Activated B cell treated with CpG ODN at 0.5 μM for 24 hours (primary cell): Measurements from ENCODE around the gene RAB11FIP4. TPM values are rescaled to one million over a fixed set of nuclear protein-coding genes. Genes with fewer than 3 reads are reported as not detected.

Experiments
- ATAC-seq: fragments of 200-7000 bp; cut with Tn5 transposase; one replicate; pipeline ENCODE4 v1.10.0; 2021; ENCODE audit warnings: low read depth, mild to moderate bottlenecking, moderate library complexity
- CTCF ChIA-PET: fragments of 350-600 bp; sonication (Branson Sonifier 250); formaldehyde crosslinking; loops from one replicate; lab custom pipeline; 2021; ENCODE audit warnings: antibody characterized with exemption; lab: Charles Lee
- POLR2A ChIA-PET: fragments of 350-600 bp; sonication (Branson Sonifier 250); formaldehyde crosslinking; loops from one replicate; lab custom pipeline; 2021; ENCODE audit warnings: antibody characterized with exemption; lab: Charles Lee
- DNase-seq: peaks from one replicate; pipeline ENCODE4 v3.0.0; 2022
- H3K27ac Mint-ChIP-seq: one replicate; pipeline ENCODE4 v1.8.0; 2020; ENCODE audit warnings: mixed read lengths
- H3K27me3 Mint-ChIP-seq: one replicate; pipeline ENCODE4 v1.8.0; 2021; ENCODE audit warnings: mixed read lengths
- H3K36me3 Mint-ChIP-seq: one replicate; pipeline ENCODE4 v1.8.0; 2021; ENCODE audit warnings: low read depth, mixed read lengths
- H3K4me1 Mint-ChIP-seq: one replicate; pipeline ENCODE4 v1.8.0; 2021; ENCODE audit warnings: mixed read lengths
- H3K4me3 Mint-ChIP-seq: one replicate; pipeline ENCODE4 v1.8.0; 2020; ENCODE audit warnings: mild to moderate bottlenecking, mixed read lengths
- H3K9me3 Mint-ChIP-seq: one replicate; pipeline ENCODE4 v1.8.0; 2020; ENCODE audit warnings: mixed read lengths
- CTCF ChIP-seq: fragments of 200-600 bp; IDR thresholded peaks from one replicate; pipeline ENCODE4 v1.8.0; 2022; ENCODE audit warnings: antibody characterized with exemption, mild to moderate bottlenecking
- intact Hi-C: fragments of 100-400 bp; cut with micrococcal nuclease; formaldehyde crosslinking; loops from one replicate; pipeline ENCODE4 v1.15.1; 2024
- total RNA-seq: library from RNA; stranded (reverse); gene quantifications from 2 replicates; pipeline ENCODE4 v1.2.3, GENCODE V29; 2022

Gene RAB11FIP4
- total RNA-seq, 1 donor from 2014 or later: 43.2 TPM

GRCh38 chr17:31373150-31374093 is 18.1 kb upstream of the RAB11FIP4 start:
- peak; percentile 84 for ATAC-seq
- Mint-ChIP-seq H3K9me3 (no peaks in the 10 kb centered on the region), H3K4me3 (no peak overlapping the region), H3K27ac (no peak overlapping the region), H3K27me3 (no peaks in the 10 kb centered on the region), H3K36me3 (peaks cover 2% of the 10 kb centered on the region), H3K4me1 (peaks cover 35% of the 10 kb centered on the region)
- TF ChIP-seq CTCF: no peak
- intact Hi-C loops: loop anchor here (1.0 to 2.0 kb wide), 5 partner anchors 52 to 361 kb away; partner anchors contain the start of gene EVI2A
- DNase-seq: no peak
- POLR2A ChIA-PET: interaction anchor here (0.6 to 2.2 kb wide), 3 partner anchors 50 to 461 kb away, joined by 3 to 13 read pairs (median 3); no protein-coding TSS in a partner anchor
- CTCF ChIA-PET: interaction anchor here (0.6 to 2.7 kb wide), 24 partner anchors 17 to 568 kb away, joined by 3 to 18 read pairs (median 5); partner anchors contain the start of genes EVI2A, EVI2B and TEFM

- TF ChIP-seq CTCF: no peak
- CTCF ChIA-PET: interaction anchor here (0.7 to 2.0 kb wide), 3 partner anchors 54 to 1033 kb away, joined by 3 to 9 read pairs (median 3); no protein-coding TSS in a partner anchor
- no peak overlapping the region for H3K27ac Mint-ChIP-seq
- intact Hi-C loops: no loop called here
- H3K36me3 Mint-ChIP-seq: peaks cover 2% of the 10 kb centered on the region
- H3K4me1 Mint-ChIP-seq: peaks cover 35% of the 10 kb centered on the region
- no peak for DNase-seq
- H3K9me3 Mint-ChIP-seq: no peaks in the 10 kb centered on the region
- H3K27me3 Mint-ChIP-seq: no peaks in the 10 kb centered on the region
- H3K4me3 Mint-ChIP-seq: no peak overlapping the region
- no peak for ATAC-seq
- POLR2A ChIA-PET: no interaction called here
These were observed 17.4 kb upstream of the RAB11FIP4 start for GRCh38 chr17:31374094-31374447.

- Mint-ChIP-seq H3K27me3 (no peaks in the 10 kb centered on the region), H3K4me3 (no peak overlapping the region), H3K36me3 (peaks cover 2% of the 10 kb centered on the region), H3K9me3 (no peaks in the 10 kb centered on the region), H3K27ac (no peak overlapping the region), H3K4me1 (peaks cover 33% of the 10 kb centered on the region)
- ATAC-seq: no peak
- ChIA-PET POLR2A (interaction anchor here (1.0 kb wide), 1 partner anchor 53 kb away, joined by 3 read pairs; the partner anchor contains the start of gene EVI2A), CTCF (interaction anchor here (0.7 to 2.0 kb wide), 3 partner anchors 54 to 1034 kb away, joined by 3 to 9 read pairs (median 3); no protein-coding TSS in a partner anchor)
- TF ChIP-seq CTCF: no peak
- DNase-seq: no peak
- intact Hi-C loops: no loop called here
These were observed 17.0 kb upstream of the RAB11FIP4 start for GRCh38 chr17:31374503-31374902.

- TF ChIP-seq CTCF: no peak
- Mint-ChIP-seq H3K36me3 (peaks cover 2% of the 10 kb centered on the region), H3K4me3 (no peak overlapping the region), H3K9me3 (no peaks in the 10 kb centered on the region), H3K27ac (no peak overlapping the region), H3K27me3 (no peaks in the 10 kb centered on the region), H3K4me1 (peaks cover 7% of the 10 kb centered on the region)
- DNase-seq: no peak
- intact Hi-C loops: no loop called here
- ChIA-PET CTCF (interaction anchor here (0.7 to 2.0 kb wide), 4 partner anchors 10 to 163 kb away, joined by 3 to 6 read pairs (median 4); no protein-coding TSS in a partner anchor), POLR2A (no interaction called here)
- no peak for ATAC-seq
These were observed 12.8 kb upstream of the RAB11FIP4 start for GRCh38 chr17:31378638-31379037.
